Type B pancreatic cell (in vitro differentiated cells): ENCODE results near the gene RNF121. TPM values are rescaled to one million over a fixed set of nuclear protein-coding genes. Genes with fewer than 3 reads are reported as not detected.
A peak's percentile ranks its signal among the peaks of the same experiment; 100 is the strongest.

ENCODE experiments used
- DNase-seq: peaks from one replicate; pipeline ENCODE4 v3.0.0; 2021; ENCODE audit warnings: mixed read lengths; ENCODE audit not compliant: unreplicated experiment; ENCODE audit errors: extremely low spot score
- H3K27ac Mint-ChIP-seq: 2 replicates; pipeline ENCODE4 v1.8.0; 2021; ENCODE audit warnings: mild to moderate bottlenecking, mixed read lengths
- H3K27me3 Mint-ChIP-seq: 2 replicates; pipeline ENCODE4 v1.8.0; 2021; ENCODE audit warnings: mixed read lengths
- H3K36me3 Mint-ChIP-seq: 2 replicates; pipeline ENCODE4 v1.8.0; 2021; ENCODE audit warnings: mixed read lengths
- H3K4me1 Mint-ChIP-seq: one replicate; pipeline ENCODE4 v1.8.0; 2021; ENCODE audit warnings: mixed read lengths; ENCODE audit not compliant: unreplicated experiment
- H3K4me3 Mint-ChIP-seq: 2 replicates; pipeline ENCODE4 v1.8.0; 2021; ENCODE audit warnings: mild to moderate bottlenecking, mixed read lengths
- H3K9me3 Mint-ChIP-seq: 2 replicates; pipeline ENCODE4 v1.8.0; 2021; ENCODE audit warnings: mixed read lengths
- total RNA-seq: library from RNA; stranded (reverse); gene quantifications from 2 replicates; pipeline ENCODE4 v1.2.1, GENCODE V29; 2021; ENCODE audit warnings: low replicate concordance
- TF ChIP-seq, protein P1 (sequence below): fragments of 200-600 bp; sonication (generic); conservative IDR thresholded peaks from 2 replicates; pipeline ENCODE4 v1.5.0; 2021; ENCODE audit warnings: antibody characterized with exemption, mild to moderate bottlenecking

RNF121 gene
- total RNA-seq, 1 donor from 2014 or later: 49.7 TPM

DNA sequence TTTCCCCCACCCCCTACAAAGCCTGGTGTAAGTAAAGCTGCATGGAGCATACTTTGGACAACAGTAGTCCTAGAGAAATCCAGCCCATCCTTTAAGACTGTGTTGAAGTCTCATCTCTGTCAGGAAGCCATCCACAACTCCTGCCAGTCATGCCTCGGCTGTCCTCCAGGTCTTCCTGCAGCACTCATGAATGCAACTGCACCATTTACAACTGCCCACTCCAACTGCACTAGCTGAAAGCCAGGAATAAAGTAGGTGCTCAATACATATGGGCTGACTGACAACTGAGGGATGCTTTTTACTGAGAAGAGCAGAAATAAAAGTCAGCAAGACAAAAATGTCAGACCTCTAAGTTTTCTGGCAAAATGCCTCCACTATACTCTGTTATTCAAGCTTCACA, 97.2 kb downstream of the RNF121 start:
- Mint-ChIP-seq H3K4me3 (no peak overlapping the region), H3K27ac (peak overlapping the region; percentile 65), H3K9me3 (no peaks in the 10 kb centered on the region), H3K36me3 (peaks cover 15% of the 10 kb centered on the region), H3K4me1 (peaks cover 11% of the 10 kb centered on the region), H3K27me3 (no peaks in the 10 kb centered on the region)
- no peak for DNase-seq
- TF ChIP-seq, protein P1, sequence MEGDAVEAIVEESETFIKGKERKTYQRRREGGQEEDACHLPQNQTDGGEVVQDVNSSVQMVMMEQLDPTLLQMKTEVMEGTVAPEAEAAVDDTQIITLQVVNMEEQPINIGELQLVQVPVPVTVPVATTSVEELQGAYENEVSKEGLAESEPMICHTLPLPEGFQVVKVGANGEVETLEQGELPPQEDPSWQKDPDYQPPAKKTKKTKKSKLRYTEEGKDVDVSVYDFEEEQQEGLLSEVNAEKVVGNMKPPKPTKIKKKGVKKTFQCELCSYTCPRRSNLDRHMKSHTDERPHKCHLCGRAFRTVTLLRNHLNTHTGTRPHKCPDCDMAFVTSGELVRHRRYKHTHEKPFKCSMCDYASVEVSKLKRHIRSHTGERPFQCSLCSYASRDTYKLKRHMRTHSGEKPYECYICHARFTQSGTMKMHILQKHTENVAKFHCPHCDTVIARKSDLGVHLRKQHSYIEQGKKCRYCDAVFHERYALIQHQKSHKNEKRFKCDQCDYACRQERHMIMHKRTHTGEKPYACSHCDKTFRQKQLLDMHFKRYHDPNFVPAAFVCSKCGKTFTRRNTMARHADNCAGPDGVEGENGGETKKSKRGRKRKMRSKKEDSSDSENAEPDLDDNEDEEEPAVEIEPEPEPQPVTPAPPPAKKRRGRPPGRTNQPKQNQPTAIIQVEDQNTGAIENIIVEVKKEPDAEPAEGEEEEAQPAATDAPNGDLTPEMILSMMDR: no peak

DNA sequence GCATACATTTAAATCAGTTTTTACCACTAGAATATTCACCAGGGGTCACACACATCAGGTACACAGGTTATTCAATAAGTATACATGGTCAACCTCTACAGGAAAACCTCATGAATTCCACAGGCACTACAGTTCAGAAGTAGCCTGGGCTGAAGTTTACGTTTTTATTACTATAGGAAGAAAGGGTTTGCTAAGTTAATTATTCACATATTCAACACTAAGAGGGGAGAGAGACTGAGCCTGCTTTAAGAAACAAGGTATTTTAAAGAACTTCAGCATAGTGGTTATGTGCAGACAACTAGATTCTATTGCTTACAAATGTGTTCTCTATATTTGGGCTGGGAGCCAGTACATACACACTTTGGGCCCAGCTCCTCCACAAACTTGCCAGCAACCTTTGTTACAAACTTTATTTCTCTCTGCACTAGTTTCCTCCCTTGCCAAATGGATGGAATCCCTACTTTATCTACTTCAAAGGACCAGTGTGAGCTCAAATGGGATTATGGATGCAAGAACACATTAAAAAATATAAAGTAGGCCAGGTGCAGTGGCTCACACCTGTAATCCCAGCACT, 101.7 kb downstream of the RNF121 start:
- H3K27ac Mint-ChIP-seq: no peak overlapping the region
- H3K27me3 Mint-ChIP-seq: no peaks in the 10 kb centered on the region
- TF ChIP-seq, protein P1: no peak
- H3K9me3 Mint-ChIP-seq: no peaks in the 10 kb centered on the region
- H3K36me3 Mint-ChIP-seq: peaks cover 7% of the 10 kb centered on the region
- H3K4me1 Mint-ChIP-seq: peaks cover 5% of the 10 kb centered on the region
- DNase-seq: no peak
- no peak overlapping the region for H3K4me3 Mint-ChIP-seq

DNA sequence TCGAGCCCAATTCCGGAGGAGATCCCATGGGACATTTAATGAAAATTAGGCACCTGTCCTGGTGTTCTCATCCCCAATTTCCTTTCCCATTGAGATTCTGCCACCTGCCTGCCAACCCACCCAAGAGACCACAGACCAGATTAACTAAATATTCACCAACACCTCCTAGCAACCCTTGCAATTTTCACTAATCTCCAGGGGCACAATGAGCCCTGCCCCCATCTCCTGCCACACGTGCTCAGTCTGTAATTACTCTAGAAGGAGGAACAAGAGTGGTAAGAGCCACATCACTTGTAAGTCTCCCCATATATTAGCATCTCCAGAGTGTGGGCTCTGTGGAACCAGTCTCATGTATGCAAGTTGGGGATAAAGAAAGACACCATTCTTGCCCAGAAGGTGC, 107.8 kb downstream of the RNF121 start:
- DNase-seq: no peak
- H3K9me3 Mint-ChIP-seq: no peaks in the 10 kb centered on the region
- H3K4me3 Mint-ChIP-seq: no peak overlapping the region
- H3K27ac Mint-ChIP-seq: no peak overlapping the region
- H3K36me3 Mint-ChIP-seq: peaks cover 7% of the 10 kb centered on the region
- peaks cover 1% of the 10 kb centered on the region for H3K4me1 Mint-ChIP-seq
- H3K27me3 Mint-ChIP-seq: no peaks in the 10 kb centered on the region
- TF ChIP-seq, protein P1: no peak

DNA sequence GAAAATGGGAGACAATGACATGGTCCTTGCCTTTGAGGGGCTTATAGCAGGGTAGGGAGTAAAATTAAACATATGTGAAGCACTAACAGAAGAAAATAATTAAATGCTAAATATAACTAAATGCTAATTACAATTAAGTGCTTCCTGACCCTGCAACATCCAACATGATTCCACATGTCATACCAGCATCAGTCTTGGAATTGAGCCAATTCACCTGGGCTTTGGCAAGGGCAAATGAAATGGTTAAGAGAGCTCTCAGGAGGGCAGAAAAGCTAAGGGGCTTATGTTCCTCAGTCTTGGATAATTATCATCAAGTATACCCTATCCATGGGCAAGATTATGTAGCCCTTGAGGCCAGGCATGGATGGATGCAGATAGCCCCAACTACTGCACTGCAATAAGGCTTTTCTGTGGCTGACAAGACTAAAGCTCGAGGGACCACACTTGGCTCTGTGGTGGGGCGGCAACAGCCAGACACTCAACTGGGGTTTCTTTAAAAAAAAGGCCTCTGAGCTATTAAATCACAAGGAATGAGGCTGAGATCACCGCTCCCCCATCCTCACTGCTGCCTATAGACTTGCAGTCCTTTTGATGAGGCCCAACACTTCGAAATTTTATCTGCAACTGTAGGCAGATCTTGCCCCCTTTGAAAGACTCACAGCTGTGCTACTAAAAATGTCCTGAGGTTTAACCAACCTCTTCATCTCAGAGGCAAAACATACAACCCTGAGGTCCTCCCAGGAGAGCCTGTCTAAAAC, 108.9 kb downstream of the RNF121 start:
- Mint-ChIP-seq H3K9me3 (no peaks in the 10 kb centered on the region), H3K27ac (no peak overlapping the region), H3K4me1 (peaks cover 11% of the 10 kb centered on the region), H3K36me3 (peaks cover 7% of the 10 kb centered on the region), H3K27me3 (no peaks in the 10 kb centered on the region), H3K4me3 (no peak overlapping the region)
- DNase-seq: no peak
- TF ChIP-seq, protein P1: no peak

DNA sequence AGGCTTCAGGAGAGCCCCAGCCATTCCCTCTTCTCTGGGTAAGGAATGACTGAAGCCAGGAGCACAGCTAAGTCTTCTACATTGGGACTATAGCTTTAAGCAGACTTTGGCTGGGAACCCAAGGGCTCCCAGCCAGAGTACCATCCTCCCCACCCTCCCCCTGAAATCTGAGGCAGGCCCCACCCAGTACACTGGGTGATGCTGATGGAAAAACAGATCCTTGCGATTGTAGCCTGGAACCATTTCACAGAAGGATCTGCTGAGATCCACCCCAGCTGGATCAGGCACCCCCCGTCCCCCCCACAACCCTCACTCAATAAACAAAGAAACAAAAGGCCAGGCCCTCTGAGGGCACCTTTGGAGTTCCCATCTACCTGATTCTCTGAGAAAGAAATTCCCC, 109.6 kb downstream of the RNF121 start:
- no peaks in the 10 kb centered on the region for H3K27me3 Mint-ChIP-seq
- H3K36me3 Mint-ChIP-seq: peaks cover 7% of the 10 kb centered on the region
- TF ChIP-seq, protein P1: no peak
- H3K9me3 Mint-ChIP-seq: no peaks in the 10 kb centered on the region
- peaks cover 16% of the 10 kb centered on the region for H3K4me1 Mint-ChIP-seq
- no peak overlapping the region for H3K27ac Mint-ChIP-seq
- DNase-seq: no peak
- no peak overlapping the region for H3K4me3 Mint-ChIP-seq
